Activated T-cell treated with anti-CD3 and anti-CD28 coated beads, Interleukin-2, amount 50 U/mL, for 48 hours (primary cell): ENCODE data around the gene AMOT.
A peak's percentile ranks its signal among the peaks of the same experiment; 100 is the strongest.
"Not testable (repeated sequence)": the region's sequence is repeated elsewhere in the genome, so short reads cannot be mapped to it uniquely, and the experiment has no call there.

ENCODE experiments used
- DNase-seq, 2 experiments: peaks; one replicate each; pipeline ENCODE4 v3.0.0-alpha.2; 2020

The AMOT gene, protein sequence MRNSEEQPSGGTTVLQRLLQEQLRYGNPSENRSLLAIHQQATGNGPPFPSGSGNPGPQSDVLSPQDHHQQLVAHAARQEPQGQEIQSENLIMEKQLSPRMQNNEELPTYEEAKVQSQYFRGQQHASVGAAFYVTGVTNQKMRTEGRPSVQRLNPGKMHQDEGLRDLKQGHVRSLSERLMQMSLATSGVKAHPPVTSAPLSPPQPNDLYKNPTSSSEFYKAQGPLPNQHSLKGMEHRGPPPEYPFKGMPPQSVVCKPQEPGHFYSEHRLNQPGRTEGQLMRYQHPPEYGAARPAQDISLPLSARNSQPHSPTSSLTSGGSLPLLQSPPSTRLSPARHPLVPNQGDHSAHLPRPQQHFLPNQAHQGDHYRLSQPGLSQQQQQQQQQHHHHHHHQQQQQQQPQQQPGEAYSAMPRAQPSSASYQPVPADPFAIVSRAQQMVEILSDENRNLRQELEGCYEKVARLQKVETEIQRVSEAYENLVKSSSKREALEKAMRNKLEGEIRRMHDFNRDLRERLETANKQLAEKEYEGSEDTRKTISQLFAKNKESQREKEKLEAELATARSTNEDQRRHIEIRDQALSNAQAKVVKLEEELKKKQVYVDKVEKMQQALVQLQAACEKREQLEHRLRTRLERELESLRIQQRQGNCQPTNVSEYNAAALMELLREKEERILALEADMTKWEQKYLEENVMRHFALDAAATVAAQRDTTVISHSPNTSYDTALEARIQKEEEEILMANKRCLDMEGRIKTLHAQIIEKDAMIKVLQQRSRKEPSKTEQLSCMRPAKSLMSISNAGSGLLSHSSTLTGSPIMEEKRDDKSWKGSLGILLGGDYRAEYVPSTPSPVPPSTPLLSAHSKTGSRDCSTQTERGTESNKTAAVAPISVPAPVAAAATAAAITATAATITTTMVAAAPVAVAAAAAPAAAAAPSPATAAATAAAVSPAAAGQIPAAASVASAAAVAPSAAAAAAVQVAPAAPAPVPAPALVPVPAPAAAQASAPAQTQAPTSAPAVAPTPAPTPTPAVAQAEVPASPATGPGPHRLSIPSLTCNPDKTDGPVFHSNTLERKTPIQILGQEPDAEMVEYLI

DNA sequence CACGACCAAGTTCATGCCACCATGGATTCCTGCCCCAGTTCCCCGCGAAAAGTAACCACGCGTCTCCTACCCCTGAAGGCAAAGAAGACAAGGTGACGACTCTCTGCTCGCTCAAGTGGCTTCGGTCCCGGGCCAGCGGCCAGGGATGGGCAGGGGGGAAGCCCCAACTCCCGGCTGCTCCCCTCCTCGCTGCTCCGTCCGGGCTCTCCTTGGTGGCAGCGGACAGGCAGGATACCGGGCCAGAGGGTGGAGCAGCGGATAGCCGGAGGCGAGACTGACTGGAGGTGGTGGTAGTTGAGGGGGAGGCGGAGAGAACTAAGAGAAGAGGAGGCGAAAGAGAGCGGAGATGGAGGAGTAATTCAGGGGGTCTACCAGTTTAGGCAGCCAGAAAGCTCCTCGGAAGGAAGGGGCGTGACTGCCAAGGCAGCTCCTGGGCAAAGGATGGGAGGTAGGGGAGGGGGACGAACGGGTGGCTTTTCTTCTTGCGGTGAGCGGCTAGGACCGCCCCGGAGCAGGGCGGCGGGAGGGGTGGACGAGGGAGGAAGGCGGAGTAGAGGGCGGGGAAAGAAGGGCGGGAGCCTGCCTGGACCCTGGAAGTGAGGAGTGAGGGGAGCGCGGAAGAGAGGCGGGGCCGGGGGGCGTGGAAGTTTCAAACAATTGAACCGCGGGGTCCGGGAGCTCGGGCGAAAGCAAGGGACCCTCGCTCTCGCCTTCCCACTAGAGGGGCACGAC, at the start of gene AMOT:
TSS of gene AMOT (minus strand) at position 450 of the 732 bp plus-strand sequence. CDS start 17,705 bp downstream, outside the sequence.
- DNase-seq: peak; percentile 58 to 74

DNA sequence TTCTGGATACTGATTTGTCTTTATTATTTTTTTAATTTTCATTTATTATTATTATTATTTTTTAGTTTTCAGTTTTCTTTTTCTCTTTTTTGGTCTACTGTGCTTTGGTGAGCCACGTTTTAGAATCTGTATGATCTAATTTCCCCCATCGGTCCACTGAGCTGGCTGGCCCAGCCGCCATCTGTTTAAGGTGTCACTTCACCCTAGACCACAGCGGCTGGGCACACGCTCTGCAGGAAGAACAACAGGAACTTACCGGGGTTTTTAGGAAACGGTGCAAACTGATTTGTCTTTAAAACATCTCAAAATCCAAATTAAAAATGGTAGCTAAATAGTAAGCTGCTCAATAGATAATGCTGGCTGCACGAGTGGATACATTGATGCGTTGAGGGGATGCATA, 48.8 kb upstream of the AMOT start:
- DNase-seq: no peak

DNA sequence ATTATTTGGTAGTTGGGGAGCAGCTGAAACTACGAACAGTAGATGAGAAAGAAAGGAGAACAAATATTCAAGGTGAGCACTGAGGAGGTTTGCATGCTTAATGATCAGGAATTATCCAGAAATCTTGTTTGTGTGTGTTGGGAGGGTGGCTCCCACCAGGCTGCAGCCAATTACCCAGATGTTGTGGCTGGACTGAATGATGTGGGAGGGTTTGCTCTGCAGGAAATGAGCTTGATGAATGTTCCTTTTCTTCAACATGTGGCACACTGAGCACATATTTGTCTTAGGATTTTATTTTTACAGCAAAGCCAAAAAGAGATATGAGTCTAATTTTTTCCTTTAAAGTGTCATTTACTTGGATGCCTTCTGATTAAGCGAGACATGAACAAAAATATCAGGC, 48.3 kb upstream of the AMOT start:
- DNase-seq: no peak

DNA sequence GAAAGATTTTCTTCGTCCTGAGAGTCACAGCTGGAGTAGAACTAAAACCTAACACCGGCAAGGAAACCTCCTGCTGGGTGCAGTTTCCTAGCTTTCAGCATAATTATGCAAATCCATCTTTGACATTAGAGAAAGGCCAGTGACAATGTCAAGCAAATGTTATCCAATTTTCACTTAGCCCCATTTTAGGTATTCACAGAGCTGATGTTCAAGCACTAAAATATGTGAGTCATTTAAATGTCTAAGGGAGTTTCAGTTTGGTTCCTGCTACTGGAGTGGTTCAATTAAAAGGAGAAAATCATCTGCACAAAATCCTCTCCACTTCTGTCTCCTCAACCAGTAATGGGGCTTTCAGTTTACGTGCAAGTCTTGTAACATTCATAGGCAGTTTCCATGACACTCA, 37.1 kb upstream of the AMOT start:
- DNase-seq: no peak

DNA sequence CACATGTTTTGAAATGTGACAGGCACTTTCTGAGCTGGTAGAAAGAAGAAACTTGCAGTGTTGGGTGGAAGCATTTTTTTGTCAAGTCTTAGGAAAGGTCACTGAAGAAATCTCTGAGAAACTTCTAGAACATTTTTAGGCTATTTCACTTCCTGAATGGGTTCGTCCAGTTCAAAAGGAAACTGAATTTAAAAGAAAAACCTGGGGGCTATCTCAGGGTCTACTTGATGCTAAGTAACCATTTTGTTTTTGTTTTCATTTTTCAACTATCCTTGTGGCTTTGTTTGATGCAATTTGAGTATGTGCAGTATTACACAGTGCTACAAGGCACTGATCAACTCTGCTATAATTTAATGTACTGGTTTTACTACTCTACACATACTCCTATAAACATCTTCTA, 34.0 kb upstream of the AMOT start:
- DNase-seq: no peak

DNA sequence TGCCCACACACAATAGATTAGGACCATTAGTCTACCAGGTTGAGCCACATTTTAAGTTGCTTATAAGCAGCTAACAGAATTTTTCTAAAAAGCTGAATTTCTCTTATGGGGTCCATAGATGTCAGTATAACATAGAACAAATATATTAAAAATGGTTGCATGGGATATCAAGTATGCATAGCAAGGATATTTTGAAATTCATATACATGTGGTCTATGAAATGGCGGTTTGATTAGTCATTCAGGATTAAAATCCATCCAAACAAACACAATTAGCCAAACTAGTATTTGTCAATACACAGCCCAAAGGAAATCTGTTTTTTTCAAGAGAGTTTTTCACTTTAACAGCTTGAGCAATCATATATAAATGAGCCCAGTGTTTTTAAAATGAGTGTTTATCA, 33.5 kb upstream of the AMOT start:
- DNase-seq: no peak

DNA sequence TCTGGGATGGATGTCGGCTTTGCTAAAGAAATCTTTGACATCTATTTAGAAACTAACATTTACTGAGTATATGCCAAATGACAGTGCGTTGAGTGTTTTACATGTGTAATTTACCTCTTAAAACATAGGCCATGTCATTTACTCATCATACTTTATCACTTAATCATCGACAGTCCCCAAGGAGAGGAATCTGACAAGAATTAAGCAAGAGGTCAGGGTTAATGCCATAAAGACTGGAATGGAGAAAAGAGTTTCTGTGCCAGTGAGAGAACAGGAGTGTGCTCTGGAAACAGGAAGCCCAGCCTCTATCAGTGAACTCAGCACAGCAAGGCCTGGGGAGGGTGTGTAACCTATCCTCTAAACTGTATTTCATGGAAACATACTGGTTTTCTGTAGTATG, 28.0 kb upstream of the AMOT start:
- no peak for DNase-seq

DNA sequence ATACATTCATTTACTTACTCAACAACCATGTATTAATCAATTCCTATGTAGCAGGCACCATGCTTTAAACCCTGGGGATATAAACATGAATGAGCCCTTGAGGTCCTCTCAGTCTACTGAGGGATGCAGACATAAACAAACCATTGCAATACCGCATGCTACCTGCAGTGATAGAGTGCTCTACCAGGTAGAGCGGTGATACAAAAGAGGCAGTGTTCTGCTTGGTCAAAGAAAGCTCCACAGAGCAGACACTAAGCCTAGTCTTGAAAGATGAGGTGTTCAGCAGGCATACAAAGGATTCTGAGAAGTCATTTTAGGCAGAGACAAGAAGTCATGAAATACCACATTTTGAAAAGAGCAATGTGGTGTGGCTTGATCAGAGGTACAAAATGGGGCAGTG, 26.9 kb upstream of the AMOT start:
- no peak for DNase-seq

DNA sequence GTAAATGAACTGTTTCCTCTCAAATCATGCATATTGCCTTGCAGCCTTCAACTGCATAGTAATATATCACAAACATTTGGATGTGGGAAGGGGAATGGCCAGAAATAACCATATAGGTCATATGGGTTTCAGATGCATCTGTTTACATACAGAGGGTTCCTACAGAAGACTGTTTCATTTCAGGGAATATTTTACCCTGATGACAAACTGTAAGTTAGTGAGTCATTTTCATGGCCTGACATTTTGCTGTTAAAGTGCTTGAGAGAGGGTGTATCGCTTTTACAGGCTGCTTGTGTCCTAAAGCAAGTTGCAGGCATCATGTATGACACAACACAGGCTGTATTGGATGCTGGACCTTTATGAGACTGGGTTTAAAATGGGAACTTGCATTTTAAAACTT, 25.5 kb upstream of the AMOT start:
- no peak for DNase-seq

DNA sequence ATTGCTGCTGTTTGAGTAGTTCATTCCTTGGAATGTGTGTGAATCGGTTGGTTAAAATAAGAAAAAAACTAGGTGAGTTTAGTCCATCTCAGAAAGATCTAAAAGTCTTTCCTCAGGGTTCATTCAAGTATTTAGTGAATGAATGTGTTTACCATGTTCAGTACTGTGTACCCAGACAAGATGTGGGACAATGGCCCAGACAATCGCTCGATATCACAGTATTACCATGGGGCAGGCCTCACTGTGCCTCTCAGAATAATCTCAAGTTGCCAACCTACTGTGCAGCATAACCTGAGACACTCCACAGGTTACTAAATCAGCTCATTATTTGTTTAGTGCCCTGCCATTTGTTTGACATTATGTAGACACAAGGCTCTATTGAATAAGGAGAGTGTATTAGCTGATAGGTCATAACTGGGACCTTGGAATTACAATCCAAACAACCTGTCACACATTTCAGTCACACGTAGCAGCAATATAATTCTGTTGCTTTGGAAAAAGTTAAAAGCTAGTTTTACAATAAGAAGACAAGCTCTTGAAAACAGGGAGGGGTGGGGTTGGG, 24.9 kb upstream of the AMOT start:
- no peak for DNase-seq

DNA sequence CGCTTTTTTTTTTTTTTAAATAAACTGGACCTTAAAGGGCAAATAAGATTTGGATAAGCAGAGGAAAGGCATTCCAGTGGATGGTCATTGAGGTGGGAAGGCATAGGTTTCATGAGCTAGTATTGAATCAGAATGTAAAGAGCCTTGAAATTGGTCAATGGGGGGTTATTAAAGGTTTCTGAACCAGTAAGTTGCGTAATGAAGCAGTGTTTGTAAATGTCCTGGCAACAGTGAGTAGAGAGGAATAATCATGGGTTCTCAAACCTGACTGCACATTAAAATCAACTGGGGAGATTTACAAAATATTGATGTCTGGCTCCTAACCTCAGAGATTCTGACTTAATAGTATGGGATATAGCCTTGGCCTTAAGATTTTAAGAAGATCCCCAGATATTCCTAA, 23.2 kb upstream of the AMOT start:
- no peak for DNase-seq

DNA sequence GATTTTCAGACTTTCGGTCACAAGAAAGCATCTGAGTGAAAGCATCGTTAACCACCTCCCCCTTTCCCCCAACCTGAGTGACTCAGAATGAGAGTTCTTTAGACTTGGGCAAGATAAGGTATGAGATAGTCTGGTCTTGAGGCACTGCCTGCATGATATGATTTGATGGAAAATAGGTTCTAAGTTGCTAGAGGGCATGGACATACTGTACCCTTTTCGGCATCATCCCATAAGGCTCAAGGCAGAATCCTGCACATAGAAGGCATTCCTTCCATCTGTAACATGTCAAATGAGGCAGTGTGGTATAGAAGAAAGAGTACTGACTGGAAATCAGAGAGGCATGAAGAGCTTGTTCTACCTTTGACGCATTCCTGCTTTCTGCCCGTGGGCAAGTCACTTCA, 16.8 kb upstream of the AMOT start:
- DNase-seq: no peak

DNA sequence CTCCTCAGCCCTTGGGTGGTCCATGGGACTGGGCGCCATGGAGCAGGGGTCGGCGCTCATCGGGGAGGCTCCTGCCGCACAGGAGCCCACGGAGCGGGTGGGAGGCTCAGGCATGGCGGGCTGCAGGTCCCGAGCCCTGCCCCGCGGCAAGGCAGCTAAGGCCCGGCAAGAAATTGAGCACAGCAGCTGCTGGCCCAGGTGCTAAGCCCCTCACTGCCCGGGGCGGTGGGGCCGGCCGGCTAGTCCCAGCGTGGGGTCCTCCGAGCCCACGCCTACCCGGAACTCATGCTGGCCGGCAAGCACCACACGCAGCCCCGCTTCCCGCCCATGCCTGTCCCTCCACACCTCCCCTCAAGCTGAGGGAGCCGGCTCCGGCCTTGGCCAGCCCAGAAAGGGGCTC, 14.3 kb upstream of the AMOT start:
- DNase-seq: not testable (repeated sequence)

DNA sequence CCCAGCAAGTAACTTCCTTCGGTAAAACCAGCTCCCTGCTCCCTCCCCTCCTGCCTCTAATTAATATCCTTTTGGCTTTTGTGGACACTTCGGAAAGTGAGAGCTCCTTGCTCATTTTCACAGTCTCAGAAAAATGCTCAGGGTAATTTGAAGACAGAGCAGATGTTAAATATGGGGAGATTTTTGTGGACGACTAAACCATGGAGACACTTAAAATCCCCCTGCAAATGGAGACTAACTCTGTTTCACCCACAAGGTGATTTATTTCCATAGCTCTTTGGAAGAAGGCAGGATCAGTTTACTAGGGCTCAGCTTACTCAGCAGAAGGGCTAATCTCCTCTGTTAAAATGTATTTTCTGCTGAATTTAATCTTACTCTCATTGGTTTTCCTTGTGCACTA, 12.2 kb upstream of the AMOT start:
- DNase-seq: no peak

DNA sequence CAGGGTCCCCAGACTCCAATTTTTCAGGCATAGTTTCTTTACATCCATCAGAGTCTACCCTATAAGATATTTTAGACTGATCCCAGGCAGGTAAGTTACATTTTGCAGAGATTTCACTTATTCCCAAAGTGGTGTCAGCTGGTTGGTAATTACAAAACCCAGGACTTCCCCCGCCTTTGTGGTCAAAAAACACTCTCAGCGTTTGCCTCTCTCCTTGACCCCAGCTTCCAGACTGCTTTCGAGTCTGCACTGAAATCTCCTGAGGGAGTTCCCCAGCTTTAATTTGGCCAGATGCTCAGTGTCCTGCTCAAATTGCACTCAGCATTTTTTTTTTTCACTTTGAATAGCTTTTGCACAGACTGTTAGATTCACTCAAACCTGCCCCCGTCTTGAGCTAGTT, 11.2 kb upstream of the AMOT start:
- DNase-seq: no peak

DNA sequence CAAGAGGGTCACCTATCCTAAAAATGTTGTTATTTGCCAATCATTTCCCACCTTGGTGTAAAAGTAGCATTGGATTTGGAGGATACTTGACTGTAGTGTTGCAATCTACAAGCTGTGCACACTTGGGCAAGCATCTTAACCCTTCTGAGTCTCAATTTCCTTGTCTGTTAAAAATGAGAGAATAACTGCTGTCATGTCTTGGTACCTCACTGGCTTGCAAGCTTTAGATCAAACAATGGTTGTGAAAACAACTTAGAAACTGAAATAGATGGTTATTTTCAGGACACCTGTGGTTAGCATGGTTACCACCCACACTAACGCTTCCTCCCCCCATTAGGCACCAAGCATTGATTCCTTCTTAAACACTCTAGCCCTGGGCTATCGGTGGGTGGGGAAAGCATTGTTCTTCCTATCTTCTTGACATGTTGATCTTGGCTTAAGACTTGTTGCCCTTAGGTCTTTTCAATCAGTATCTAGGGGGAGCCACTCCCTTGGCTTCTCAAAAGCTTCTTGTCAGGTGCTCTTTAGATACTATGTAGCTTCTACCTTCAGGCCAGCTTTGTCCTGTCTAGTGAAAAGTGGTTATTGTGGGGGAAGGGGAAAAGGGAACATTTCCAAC, 10.6 kb upstream of the AMOT start:
- no peak for DNase-seq

DNA sequence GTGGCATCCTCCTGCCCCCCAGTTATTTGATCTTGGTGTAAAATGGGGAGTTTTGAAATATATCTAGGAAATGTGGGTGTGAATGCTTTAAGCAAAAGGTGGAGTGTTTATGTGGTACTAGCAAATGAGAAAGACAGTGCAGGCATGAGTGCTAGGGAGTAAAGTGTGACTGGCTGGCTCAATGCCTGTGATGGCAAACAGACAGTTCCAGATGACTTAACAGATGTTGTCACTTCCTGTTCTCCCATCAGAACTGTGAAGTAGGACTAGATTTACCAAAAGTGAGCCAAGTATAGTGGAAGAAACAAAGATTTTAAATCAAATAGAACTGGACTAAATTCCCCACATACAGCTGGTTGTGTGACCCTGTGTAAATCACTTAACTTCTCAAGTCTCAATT, 8.4 kb upstream of the AMOT start:
- DNase-seq: no peak

DNA sequence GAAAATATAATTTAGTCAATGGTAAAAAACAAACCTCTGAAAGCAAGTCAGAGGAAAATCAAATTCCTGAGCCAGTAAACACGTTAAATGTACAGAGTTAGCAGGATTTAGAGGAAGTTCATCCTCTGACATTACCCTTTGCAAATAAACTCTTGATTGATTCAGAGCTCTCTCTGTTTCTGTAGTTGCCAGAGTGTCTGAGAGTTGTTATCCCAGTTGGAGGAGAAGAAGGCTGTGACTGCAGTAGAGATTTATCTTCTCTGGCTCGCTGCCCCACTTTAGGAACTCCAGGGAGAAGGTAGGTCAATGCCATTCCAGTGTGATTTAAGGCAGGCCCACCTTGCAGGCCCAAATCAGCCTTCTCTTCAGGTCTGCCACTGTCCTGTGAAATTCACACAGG, 6.2 kb upstream of the AMOT start:
- no peak for DNase-seq

DNA sequence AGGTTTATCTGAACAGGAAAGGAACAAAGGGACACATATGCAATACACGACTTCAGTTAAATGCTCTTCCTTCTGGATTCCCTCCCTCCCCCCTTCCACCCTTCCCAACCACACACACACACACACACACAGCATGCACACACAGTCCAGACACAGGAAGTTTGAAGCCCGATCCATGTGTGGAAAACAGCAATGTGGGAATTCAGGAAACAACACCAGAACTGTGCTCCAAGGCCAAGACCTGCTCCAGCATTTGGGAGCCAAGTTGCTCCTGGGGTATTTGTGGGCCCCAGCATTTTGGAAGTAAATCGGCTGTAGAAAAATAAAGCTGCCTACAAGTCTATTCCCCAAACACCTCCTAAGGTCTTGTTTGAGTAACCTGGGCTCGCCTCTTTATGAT, 5.6 kb upstream of the AMOT start:
- no peak for DNase-seq

DNA sequence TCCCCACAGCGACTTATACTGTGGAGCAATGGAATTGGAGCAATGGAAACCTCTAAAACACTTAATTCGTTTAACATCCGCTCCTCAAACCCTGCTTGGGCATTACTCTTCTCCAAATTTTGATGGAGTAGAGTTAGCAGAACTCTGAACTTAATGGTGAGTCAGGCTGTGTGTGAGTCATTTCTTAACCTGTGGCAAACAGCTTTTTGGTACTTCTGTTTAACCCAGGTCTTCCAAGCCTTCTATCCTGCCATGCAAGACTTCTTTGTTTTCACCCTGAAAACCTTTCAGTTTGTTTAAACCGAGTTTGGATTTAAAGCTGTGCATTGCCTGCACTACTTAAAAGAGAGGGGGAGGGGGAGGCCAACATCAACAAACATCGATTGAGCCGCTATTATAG, 3.6 kb upstream of the AMOT start:
- DNase-seq: no peak

DNA sequence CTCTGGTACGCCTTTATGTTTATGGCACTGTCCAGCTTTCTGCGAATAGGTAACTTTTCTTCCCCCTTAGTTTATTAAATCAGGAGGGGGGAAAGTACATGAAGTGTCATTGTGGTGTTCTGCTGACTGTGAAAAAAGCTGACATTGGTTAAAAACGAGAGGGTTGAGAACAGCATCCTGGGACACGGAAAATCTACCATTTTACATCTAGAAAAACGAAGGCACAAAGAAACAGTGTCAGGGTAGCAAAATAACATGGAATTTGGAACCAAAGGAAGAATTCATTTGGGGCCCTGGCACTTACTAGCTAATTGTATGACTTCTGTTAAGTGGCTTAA, 1.2 kb upstream of the AMOT start:
- DNase-seq: no peak

DNA sequence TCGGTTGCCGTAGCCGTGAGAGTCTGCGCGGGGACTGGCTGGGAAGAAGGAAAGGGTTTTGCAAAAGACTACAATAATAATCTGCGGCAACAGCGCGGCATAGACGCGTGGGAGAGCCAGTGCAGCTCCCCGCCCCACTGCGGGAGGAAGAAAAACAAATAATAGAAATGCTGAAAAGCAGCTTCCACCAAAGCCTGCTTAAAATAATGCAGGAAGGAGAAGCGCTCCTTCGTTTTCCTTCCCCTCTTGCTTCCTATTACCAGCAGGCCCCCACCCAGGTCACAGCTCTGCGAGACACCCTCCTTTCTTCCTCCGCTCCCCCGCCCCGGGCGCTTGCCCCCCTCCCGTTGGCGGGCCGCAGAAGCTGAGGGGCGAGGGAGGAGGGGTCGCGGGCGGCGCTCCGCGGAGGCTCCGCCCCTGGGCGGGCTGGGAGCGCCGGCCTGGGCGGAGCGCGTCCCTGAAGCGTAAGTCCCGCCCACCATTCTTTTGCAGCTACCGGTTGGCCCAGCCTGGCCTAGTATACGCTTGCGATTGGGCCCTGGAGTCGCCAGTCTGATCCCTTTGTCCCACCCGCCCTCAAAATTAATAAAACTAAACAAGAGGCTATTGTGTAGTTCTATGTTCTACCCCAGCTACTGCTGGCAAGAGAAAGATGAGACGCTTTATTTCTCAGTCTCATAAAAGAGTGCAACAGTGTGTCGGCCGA, 636 bp upstream of the AMOT start:
- DNase-seq: peak; percentile 65 to 76
